Duodenal mucosa (tissue), 2 donors: ENCODE measurements around the gene GLRA3.

Experiments used
- H3K27ac ChIP-seq: one replicate; pipeline ENCODE4 v1.7.0; 2013; ENCODE audit warnings: low read depth, low read length
- H3K27me3 ChIP-seq, 2 donors: one replicate each; pipeline ENCODE4 v1.7.0; 2013; ENCODE audit warnings: low read length in 2 of 2, control low read depth in 1 of 2; ENCODE audit not compliant: insufficient read depth in 2 of 2, control insufficient read depth in 1 of 2
- H3K36me3 ChIP-seq, 2 donors: one replicate each; pipeline ENCODE4 v1.7.0; 2013; ENCODE audit warnings: low read length in 2 of 2, control low read depth in 1 of 2; ENCODE audit not compliant: insufficient read depth in 2 of 2, control insufficient read depth in 1 of 2
- H3K4me1 ChIP-seq, 2 donors: one replicate each; pipeline ENCODE4 v1.7.0; 2013; ENCODE audit warnings: low read length in 2 of 2, control low read depth in 1 of 2; ENCODE audit not compliant: insufficient read depth in 2 of 2, control insufficient read depth in 1 of 2
- H3K4me3 ChIP-seq, 2 donors: one replicate each; pipeline ENCODE4 v1.7.0; 2013; ENCODE audit warnings: low read length in 2 of 2, low read depth in 1 of 2
- H3K9ac ChIP-seq, 2 donors: one replicate each; pipeline ENCODE4 v1.7.0; 2013; ENCODE audit warnings: low read length in 2 of 2, low read depth in 1 of 2
- H3K9me3 ChIP-seq, 2 donors: one replicate each; pipeline ENCODE4 v1.7.0; 2013; ENCODE audit warnings: low read length in 2 of 2, control low read depth in 1 of 2; ENCODE audit not compliant: control insufficient read depth in 1 of 2

Gene GLRA3

DNA sequence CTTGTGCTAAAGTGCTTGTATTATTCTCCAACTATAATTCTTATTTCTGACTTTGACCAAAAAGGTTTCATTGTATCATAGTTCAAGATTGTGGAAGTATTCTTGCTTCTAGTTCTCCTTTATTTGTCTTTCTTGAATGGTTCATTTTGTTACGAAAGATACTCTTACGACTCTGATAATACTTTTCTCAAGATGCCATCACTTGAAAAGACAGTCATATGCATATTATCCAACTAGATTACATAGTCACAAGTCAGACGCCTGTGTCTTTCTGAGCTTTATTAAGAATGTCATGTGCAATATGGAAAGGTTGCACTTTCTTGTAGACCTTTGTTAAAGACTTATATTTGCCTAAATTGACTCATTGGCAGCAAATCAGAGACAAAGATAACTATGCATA lies 235.3 kb downstream of the GLRA3 start:
- Histone ChIP-seq H3K27me3 (no peaks in the 10 kb centered on the region), H3K9me3 (no peaks in the 10 kb centered on the region), H3K4me1 (peaks cover 0 to 6% of the 10 kb centered on the region in 2 donors), H3K9ac (no peak overlapping the region), H3K4me3 (no peak overlapping the region), H3K36me3 (no peaks in the 10 kb centered on the region), H3K27ac (no peak overlapping the region)

DNA sequence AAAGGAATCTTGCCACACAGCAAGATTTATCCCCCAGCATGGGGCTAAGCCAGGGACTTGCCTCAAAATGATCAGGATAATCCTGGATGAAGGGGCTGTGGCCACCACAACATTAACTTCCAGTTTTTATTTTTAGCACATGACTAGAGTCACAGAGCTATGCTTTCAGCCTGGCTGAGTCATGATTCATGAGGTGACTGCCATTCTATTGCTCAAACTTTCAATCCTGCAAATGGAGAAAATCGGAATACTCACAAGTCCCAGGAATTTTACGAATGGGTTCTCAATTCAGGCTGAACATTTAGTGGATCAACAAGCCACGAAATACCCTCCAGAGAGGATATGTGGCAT lies 236.1 kb downstream of the GLRA3 start:
- peaks cover 0 to 6% of the 10 kb centered on the region in 2 donors for H3K4me1 ChIP-seq
- no peaks in the 10 kb centered on the region for H3K36me3 ChIP-seq
- no peak overlapping the region for H3K27ac ChIP-seq
- no peak overlapping the region for H3K9ac ChIP-seq
- H3K27me3 ChIP-seq = no peaks in the 10 kb centered on the region
- no peaks in the 10 kb centered on the region for H3K9me3 ChIP-seq
- no peak overlapping the region for H3K4me3 ChIP-seq

DNA sequence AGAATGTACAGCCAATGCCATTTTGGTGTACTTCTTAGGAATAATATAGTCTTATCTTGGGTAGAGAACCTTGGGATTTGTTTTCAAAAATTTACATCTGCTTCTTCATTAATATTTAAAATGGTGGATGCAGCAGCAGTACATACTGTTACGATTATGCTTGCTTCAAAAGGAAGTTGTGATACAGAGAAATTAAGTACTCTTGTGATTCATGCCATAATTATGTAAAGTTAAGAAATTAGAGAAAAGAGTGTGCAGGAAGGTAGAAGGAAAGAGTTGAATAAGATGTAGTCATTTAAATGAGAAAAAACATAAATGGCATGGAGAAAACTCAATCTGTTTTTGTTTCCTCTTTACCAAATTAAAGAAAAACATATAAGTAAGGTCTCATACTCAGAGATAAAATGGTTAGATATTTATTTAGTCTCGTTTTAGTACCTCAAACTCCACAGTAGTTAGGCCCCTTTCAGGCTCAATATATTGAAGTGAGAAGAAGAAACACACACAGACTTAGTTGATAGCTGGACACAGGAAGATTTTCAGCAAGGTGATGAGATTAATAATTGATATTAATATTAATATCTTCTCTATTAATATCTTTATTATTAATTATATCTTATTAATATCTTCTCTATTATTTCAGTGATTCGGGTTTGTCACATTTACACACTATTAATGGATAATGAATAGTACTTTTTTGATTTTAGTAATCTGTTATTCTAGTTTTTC lies 236.6 kb downstream of the GLRA3 start:
- Histone ChIP-seq H3K27ac (no peak overlapping the region), H3K27me3 (no peaks in the 10 kb centered on the region)

DNA sequence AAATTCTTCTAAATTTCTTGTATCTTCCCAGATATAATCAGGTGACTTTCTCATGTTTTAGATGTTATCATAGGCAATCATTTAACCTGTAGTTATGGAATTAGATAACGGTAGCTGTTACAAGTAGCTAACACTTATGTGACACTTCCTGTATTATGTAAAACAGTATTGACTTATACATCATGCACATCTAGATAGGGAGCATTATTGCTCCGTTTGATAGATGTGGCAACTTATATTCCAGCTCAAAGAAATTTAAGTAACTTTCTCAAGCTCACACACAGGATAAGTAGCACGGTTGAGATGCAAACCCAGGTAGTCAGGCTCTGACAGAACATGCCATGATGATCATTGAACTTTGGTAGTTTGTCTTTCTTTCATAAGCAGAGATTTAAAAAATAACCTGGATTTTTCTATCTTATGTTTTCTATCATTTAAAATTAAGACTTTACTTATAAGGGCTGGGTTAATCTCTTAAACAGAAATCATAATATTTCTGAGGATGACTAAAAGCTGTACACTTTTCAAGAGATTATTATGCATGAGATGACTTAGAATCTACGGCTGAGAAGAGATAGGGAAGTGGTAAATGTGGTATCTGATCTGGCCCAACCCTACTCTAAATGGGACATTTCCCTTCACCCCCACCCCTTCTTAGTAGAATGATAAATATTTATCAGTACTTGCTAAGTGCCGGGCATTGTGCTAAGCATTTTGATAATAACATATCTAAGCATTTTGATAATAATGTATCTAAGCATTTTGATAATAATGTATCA lies 237.6 kb downstream of the GLRA3 start:
- Histone ChIP-seq H3K9ac (no peak overlapping the region), H3K27me3 (no peaks in the 10 kb centered on the region), H3K9me3 (no peaks in the 10 kb centered on the region), H3K36me3 (no peaks in the 10 kb centered on the region), H3K27ac (no peak overlapping the region), H3K4me1 (peaks cover 0 to 6% of the 10 kb centered on the region in 2 donors), H3K4me3 (no peak overlapping the region)

More for the DNA sequence above, 236.6 kb downstream of the GLRA3 start:
- no peak overlapping the region for H3K9ac ChIP-seq
- H3K9me3 ChIP-seq = no peaks in the 10 kb centered on the region
- peaks cover 0 to 6% of the 10 kb centered on the region in 2 donors for H3K4me1 ChIP-seq
- no peaks in the 10 kb centered on the region for H3K36me3 ChIP-seq
- no peak overlapping the region for H3K4me3 ChIP-seq

DNA sequence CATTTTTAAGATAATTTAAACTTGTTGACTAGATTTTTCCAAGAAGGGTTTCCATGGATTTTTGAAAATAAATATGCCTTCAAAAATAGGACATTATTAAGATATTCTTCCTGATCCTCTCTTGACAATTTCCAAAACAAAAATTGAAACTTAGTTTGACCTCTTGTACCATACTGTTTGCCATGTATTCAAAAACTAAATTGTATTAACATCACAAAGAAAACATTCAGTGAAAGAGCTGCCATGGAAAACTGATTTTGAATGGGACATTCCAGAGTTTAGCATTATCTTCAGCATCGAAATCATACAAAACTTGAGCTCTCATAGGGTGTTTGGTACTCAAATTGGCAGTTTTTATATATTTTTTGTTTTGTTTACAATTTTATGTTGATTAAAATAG lies 238.7 kb downstream of the GLRA3 start:
- no peak overlapping the region for H3K27ac ChIP-seq
- H3K9me3 ChIP-seq = no peaks in the 10 kb centered on the region
- H3K4me1 ChIP-seq = peaks cover 0 to 6% of the 10 kb centered on the region in 2 donors
- H3K4me3 ChIP-seq = no peak overlapping the region
- H3K27me3 ChIP-seq = no peaks in the 10 kb centered on the region
- H3K9ac ChIP-seq = no peak overlapping the region
- H3K36me3 ChIP-seq = no peaks in the 10 kb centered on the region
